ENCODE data around the gene MS4A10. TPM values are rescaled to one million over a fixed set of nuclear protein-coding genes. Genes with fewer than 3 reads are reported as not detected.

MS4A10 gene
- total RNA-seq, 2 donors from 2014 or later, result 0.12 to 1.1 TPM

DNA sequence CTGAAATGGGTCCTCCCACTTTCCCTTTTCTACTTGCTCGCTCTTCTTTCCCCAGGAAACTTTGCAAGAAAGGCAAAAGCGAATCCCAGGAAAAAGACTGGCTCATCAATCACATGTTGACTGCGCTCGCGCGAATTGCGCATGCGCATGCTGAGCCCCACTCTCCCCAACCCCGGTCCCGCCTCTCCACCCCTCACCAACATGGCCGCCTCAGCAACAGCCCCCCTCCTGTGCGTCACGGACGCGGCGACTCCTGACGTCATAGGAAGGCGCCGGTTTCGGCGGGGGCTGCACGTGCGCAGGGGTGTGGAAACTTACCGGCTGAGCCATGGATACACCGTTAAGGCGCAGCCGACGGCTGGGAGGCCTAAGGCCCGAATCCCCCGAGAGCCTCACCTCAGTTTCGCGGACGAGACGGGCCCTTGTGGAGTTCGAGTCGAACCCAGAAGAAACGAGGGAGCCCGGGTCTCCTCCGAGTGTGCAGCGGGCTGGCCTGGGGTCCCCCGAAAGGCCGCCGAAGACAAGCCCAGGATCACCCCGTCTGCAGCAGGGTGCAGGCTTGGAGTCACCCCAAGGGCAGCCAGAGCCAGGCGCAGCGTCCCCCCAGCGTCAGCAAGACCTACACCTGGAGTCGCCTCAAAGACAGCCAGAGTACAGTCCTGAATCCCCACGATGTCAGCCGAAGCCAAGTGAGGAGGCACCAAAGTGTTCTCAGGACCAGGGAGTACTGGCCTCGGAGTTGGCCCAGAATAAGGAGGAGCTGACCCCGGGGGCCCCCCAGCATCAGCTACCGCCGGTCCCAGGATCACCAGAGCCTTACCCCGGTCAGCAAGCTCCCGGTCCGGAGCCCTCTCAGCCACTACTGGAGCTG is 56.9 kb downstream of the MS4A10 start, which contains the start of gene CCDC86:
CCDC86 (plus strand) TSS at position 317 of the 871 bp plus-strand sequence; CDS start at position 329, 12 bp downstream.
- intact Hi-C loops (cut with DNase I, micrococcal nuclease), result no loop called here
- peak; percentile 97 for ATAC-seq
- peak; percentile 94 to 97 for DNase-seq

- ATAC-seq (peak; percentile 4), DNase-seq (no peak)
- intact Hi-C loops (cut with DNase I, micrococcal nuclease), result no loop called here
Observed at GRCh38 chr11:60842668-60843600, 57.8 kb downstream of the MS4A10 start.

DNA sequence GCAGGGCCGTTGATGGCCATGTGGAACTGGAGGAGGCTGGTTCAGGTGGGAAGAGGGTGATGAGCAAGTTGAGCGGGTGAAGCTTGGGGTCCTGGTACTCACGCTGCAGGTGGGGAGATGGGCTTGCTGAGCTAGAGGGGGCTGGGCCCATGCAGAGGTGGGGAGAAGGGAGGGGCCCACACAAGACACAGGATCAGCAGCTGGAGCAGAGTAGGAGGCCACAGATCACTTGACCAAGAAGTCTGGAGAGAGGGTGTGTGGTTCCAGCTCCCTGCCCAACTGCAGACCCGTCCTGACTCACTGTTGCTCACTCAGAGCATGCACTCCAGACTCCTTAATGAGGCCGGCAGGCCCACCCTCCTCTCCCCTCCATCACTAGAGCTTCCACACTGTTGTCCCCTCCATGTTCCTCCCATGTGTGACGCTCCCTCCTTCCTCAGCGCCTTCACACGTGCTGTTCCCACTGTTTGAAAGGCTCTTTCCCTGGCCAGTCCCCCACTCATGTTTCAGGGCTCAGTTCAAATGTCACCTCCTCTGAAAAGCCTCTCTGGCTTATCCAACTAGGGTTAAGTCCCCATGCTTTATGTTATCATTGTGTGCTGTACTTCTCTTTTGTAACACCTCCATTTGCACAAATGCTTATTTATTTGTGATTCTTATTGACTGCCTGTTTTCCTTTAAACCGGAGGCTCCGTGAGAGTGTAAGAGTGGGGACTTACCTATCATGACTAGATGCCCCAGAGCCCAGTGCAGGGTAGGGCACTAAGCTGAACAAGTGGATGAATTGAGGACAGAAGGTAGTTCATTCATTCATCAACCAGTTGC is 59.1 kb downstream of the MS4A10 start:
- intact Hi-C loops (cut with DNase I, micrococcal nuclease), result no loop called here
- ATAC-seq (no peak), DNase-seq (no peak)

GRCh38 chr11:60844870-60845221 is 59.7 kb downstream of the MS4A10 start:
- intact Hi-C loops (cut with DNase I, micrococcal nuclease), result no loop called here
- no peak for ATAC-seq
- no peak for DNase-seq

- DNase-seq (no peak), ATAC-seq (no peak)
- intact Hi-C loops (cut with DNase I, micrococcal nuclease), result no loop called here
Observed at GRCh38 chr11:60845338-60845737, 60.2 kb downstream of the MS4A10 start.

- DNase-seq, result no peak
- intact Hi-C loops (cut with DNase I, micrococcal nuclease), result no loop called here
- no peak for ATAC-seq
Observed at GRCh38 chr11:60847281-60847680, 62.1 kb downstream of the MS4A10 start.

- ATAC-seq, result no peak
- intact Hi-C loops (cut with DNase I, micrococcal nuclease), result no loop called here
- DNase-seq, result no peak
Observed at GRCh38 chr11:60847896-60848295, 62.8 kb downstream of the MS4A10 start.

- ATAC-seq (no peak), DNase-seq (no peak)
- intact Hi-C loops (cut with DNase I, micrococcal nuclease), result no loop called here
Observed at GRCh38 chr11:60848714-60849151, 63.6 kb downstream of the MS4A10 start.

- intact Hi-C loops (cut with DNase I, micrococcal nuclease), result no loop called here
- DNase-seq (no peak), ATAC-seq (no peak)
Observed at GRCh38 chr11:60849641-60850520, 64.7 kb downstream of the MS4A10 start.

Other genes with a start within 250 kb of the MS4A10 start
- 10 to 100 TPM; 25.0 to 51.0 TPM for gene MS4A8, start 85.7 kb upstream of the MS4A10 start, total RNA-seq
- not detected for gene MS4A18, start 60.6 kb upstream of the MS4A10 start, total RNA-seq
- gene MS4A15, start 28.5 kb upstream of the MS4A10 start, total RNA-seq, result not detected
- gene CCDC86, start 56.8 kb downstream of the MS4A10 start, total RNA-seq, result 10 to 100 TPM in 1 of 2 donors, 1 to 10 TPM in 1; 7.3 to 14.4 TPM
- 1 to 10 TPM; 4.6 to 6.4 TPM for gene PTGDR2, start 70.6 kb downstream of the MS4A10 start, total RNA-seq
- gene ZP1, start 82.2 kb downstream of the MS4A10 start, total RNA-seq, result under 1 TPM in 1 of 2 donors, not detected in 1; 0.17 TPM
- gene PRPF19, start 121.3 kb downstream of the MS4A10 start, total RNA-seq, result 10 to 100 TPM; 55.8 to 58.8 TPM
- gene TMEM109, start 128.8 kb downstream of the MS4A10 start, total RNA-seq, result 10 to 100 TPM; 32.0 to 39.7 TPM
- 1 to 10 TPM; 7.8 to 9.2 TPM for gene TMEM132A, start 139.1 kb downstream of the MS4A10 start, total RNA-seq
- 10 to 100 TPM in 1 of 2 donors, 1 to 10 TPM in 1; 8.6 to 15.1 TPM for gene SLC15A3, start 166.8 kb downstream of the MS4A10 start, total RNA-seq
- 1 to 10 TPM in 1 of 2 donors, under 1 TPM in 1; 0.67 to 1.9 TPM for gene CD6, start 186.3 kb downstream of the MS4A10 start, total RNA-seq

All from left colon (tissue), 2 donors.